SK-N-SH (cell line): ENCODE measurements around the gene DLEC1. TPM values are rescaled to one million over a fixed set of nuclear protein-coding genes. Genes with fewer than 3 reads are reported as not detected.

Experiments used
- CTCF ChIA-PET: fragments of 300-600, 350-600 bp; formaldehyde crosslinking; extraction: SDS; loops from one replicate; lab custom pipeline; 2021; lab: Yijun Ruan, JAX
- POLR2A ChIA-PET: fragments of 350-600 bp; sonication (Branson Sonifier 250); formaldehyde crosslinking; extraction: SDS; loops from one replicate; lab custom pipeline; 2020; ENCODE audit warnings: antibody characterized with exemption, inconsistent platforms; lab: Yijun Ruan, JAX
- DNase-seq: peaks from one replicate; pipeline ENCODE4 v3.0.0; 2012
- H2AFZ ChIP-seq: fragments of 200-600 bp; sonication (generic); 2 replicates; pipeline ENCODE4 v1.8.1; 2016; ENCODE audit warnings: antibody characterized with exemption, mild to moderate bottlenecking, low read depth
- H3F3A ChIP-seq: fragments of 200-600 bp; sonication (generic); replicated peaks from 2 replicates; pipeline ENCODE3; 2016; ENCODE audit warnings: antibody characterized with exemption, mild to moderate bottlenecking; ENCODE audit not compliant: insufficient read depth
- H3K27ac ChIP-seq, 2 experiments: fragments of 200-500 bp in 1 of 2; fragments of 200-600 bp in 1 of 2; sonication (Bioruptor generic) in 1 of 2; sonication (generic), shearing (Covaris generic) in 1 of 2; 2 replicates each; pipeline versions ENCODE4 v1.5.1 to v1.6.1; 2014 to 2016; ENCODE audit warnings: low read depth in 2 of 2, inconsistent platforms in 1 of 2, low read length in 1 of 2, mild to moderate bottlenecking in 1 of 2, mixed read lengths in 1 of 2
- H3K27me3 ChIP-seq: fragments of 200-600 bp; sonication (generic), shearing (Covaris generic); 2 replicates; pipeline ENCODE4 v1.6.1; 2016; ENCODE audit warnings: mixed run types; ENCODE audit not compliant: insufficient read depth
- H3K36me3 ChIP-seq, 2 experiments: fragments of 200-500 bp in 1 of 2; fragments of 200-600 bp in 1 of 2; sonication (Bioruptor generic) in 1 of 2; sonication (generic) in 1 of 2; replicated peaks in 1 of 2; 2 replicates each; pipeline versions ENCODE3 to v1.5.1; 2014 to 2016; ENCODE audit warnings: low read length in 1 of 2, mild to moderate bottlenecking in 1 of 2; ENCODE audit not compliant: insufficient read depth in 2 of 2, control insufficient read depth in 1 of 2
- H3K4me1 ChIP-seq, 2 experiments: fragments of 200-500 bp in 1 of 2; fragments of 200-600 bp in 1 of 2; sonication (Bioruptor generic) in 1 of 2; sonication (generic), shearing (Covaris generic) in 1 of 2; 2 replicates each; pipeline versions ENCODE4 v1.5.1 to v1.6.1; 2014 to 2016; ENCODE audit warnings: low read depth in 1 of 2, low read length in 1 of 2, mixed run types in 1 of 2; ENCODE audit not compliant: insufficient read depth in 2 of 2, control insufficient read depth in 1 of 2
- H3K4me2 ChIP-seq: fragments of 200-600 bp; sonication (generic), shearing (Covaris generic); 2 replicates; pipeline ENCODE4 v1.6.1; 2017; ENCODE audit warnings: mixed run types
- H3K4me3 ChIP-seq, 2 experiments: fragments of 200-500 bp in 1 of 2; fragments of 200-600 bp in 1 of 2; sonication (Bioruptor generic) in 1 of 2; sonication (generic), shearing (Covaris generic) in 1 of 2; 2 replicates each; pipeline versions ENCODE4 v1.5.1 to v1.8.1; 2014 to 2016; ENCODE audit warnings: low read depth in 2 of 2, inconsistent platforms in 1 of 2, low read length in 1 of 2, mild to moderate bottlenecking in 1 of 2, mixed read lengths in 1 of 2, moderate library complexity in 1 of 2
- H3K79me2 ChIP-seq: fragments of 200-600 bp; sonication (generic); 2 replicates; pipeline ENCODE4 v1.8.1; 2017; ENCODE audit warnings: mild to moderate bottlenecking; ENCODE audit not compliant: insufficient read depth
- H3K9ac ChIP-seq: fragments of 200-600 bp; sonication (generic); 2 replicates; pipeline ENCODE4 v1.6.1; 2017; ENCODE audit warnings: mixed run types
- H3K9me2 ChIP-seq: fragments of 200-600 bp; sonication (generic); 2 replicates; pipeline ENCODE4 v1.6.1; 2017; ENCODE audit warnings: mixed run types
- H3K9me3 ChIP-seq: fragments of 200-600 bp; sonication (generic); 2 replicates; pipeline ENCODE4 v1.6.1; 2017; ENCODE audit warnings: mixed run types, mild to moderate bottlenecking, moderate library complexity
- H4K20me1 ChIP-seq: fragments of 200-600 bp; sonication (generic); 2 replicates; pipeline ENCODE4 v1.6.1; 2017; ENCODE audit warnings: mild to moderate bottlenecking, mixed run types; ENCODE audit not compliant: insufficient read depth
- CHD2 ChIP-seq: fragments of 150-350 bp; IDR thresholded peaks from 2 replicates; pipeline ENCODE4 v1.6.1; 2018; ENCODE audit warnings: low read length; ENCODE audit not compliant: partially characterized antibody
- ELF1 ChIP-seq: IDR thresholded peaks from 2 replicates; pipeline ENCODE4 v1.4.0; 2012
- EP300 ChIP-seq, 2 experiments: IDR thresholded peaks; 2 replicates each; pipeline versions ENCODE4 v1.4.0 to v1.6.1; 2012; ENCODE audit warnings: borderline replicate concordance in 1 of 2, low read depth in 1 of 2, low read length in 1 of 2
- EZH2phosphoT487 ChIP-seq: fragments of 200-600 bp; sonication (generic); IDR thresholded peaks from 2 replicates; pipeline ENCODE4 v1.6.1; 2017; ENCODE audit warnings: low read depth, mixed run types, mild to moderate bottlenecking, antibody characterized with exemption, moderate library complexity, borderline replicate concordance
- FOSL2 ChIP-seq: IDR thresholded peaks from 2 replicates; pipeline ENCODE4 v1.4.0; 2012; ENCODE audit warnings: low read depth, mild to moderate bottlenecking, moderate library complexity, borderline replicate concordance
- FOXM1 ChIP-seq: IDR thresholded peaks from 2 replicates; pipeline ENCODE4 v1.4.0; 2012; ENCODE audit warnings: low read depth, mild to moderate bottlenecking
- GABPA ChIP-seq: IDR thresholded peaks from 2 replicates; pipeline ENCODE4 v1.4.0; 2012; ENCODE audit warnings: low read depth, mild to moderate bottlenecking
- GATA2 ChIP-seq: sonication (generic); formaldehyde crosslinking; IDR thresholded peaks from 2 replicates; pipeline ENCODE4 v1.5.0; 2020; ENCODE audit warnings: mild to moderate bottlenecking, missing genetic modification reagents
- NFIC ChIP-seq: IDR thresholded peaks from 2 replicates; pipeline ENCODE4 v1.4.0; 2012; ENCODE audit warnings: borderline replicate concordance
- POLR2AphosphoS5 ChIP-seq: IDR thresholded peaks from 2 replicates; pipeline ENCODE4 v1.6.1; 2012; ENCODE audit warnings: low read depth, low read length
- RAD21 ChIP-seq: IDR thresholded peaks from 2 replicates; pipeline ENCODE4 v1.6.1; 2012; ENCODE audit warnings: mild to moderate bottlenecking, low read length
- RFX5 ChIP-seq: IDR thresholded peaks from 2 replicates; pipeline ENCODE4 v1.6.1; 2012; ENCODE audit warnings: mild to moderate bottlenecking, improper control_type of control experiment, low read length
- RXRA ChIP-seq: IDR thresholded peaks from 2 replicates; pipeline ENCODE4 v1.4.0; 2012; ENCODE audit warnings: low read depth, mild to moderate bottlenecking, borderline replicate concordance
- SIN3A ChIP-seq: IDR thresholded peaks from 2 replicates; pipeline ENCODE4 v1.6.1; 2012; ENCODE audit warnings: low read depth, mild to moderate bottlenecking, low read length, moderate library complexity, borderline replicate concordance
- TAF1 ChIP-seq: IDR thresholded peaks from 2 replicates; pipeline ENCODE4 v1.6.1; 2012; ENCODE audit warnings: low read depth, mild to moderate bottlenecking, low read length, moderate library complexity, borderline replicate concordance
- TCF12 ChIP-seq: IDR thresholded peaks from 2 replicates; pipeline ENCODE4 v1.4.0; 2012
- YY1 ChIP-seq: IDR thresholded peaks from 2 replicates; pipeline ENCODE4 v1.4.0; 2012; ENCODE audit warnings: low read depth, mild to moderate bottlenecking
- WGBS: methylation state at CpG from one replicate; pipeline ENCODE4 v1.1.6; 2017; ENCODE audit warnings: low lambda C conversion rate; 5-methylcytosine and 5-hydroxymethylcytosine counted together
- polyA plus RNA-seq, 3 experiments: library from polyadenylated mRNA; depleted of rRNA; stranded (reverse); fragments of >200 nt; gene quantifications; 2 replicates each; pipeline ENCODE4 v1.2.3, GENCODE V29; 2012
- TF ChIP-seq, protein P1 (sequence below): IDR thresholded peaks from 2 replicates; pipeline ENCODE4 v1.4.0; 2012; ENCODE audit warnings: low read depth, borderline replicate concordance
- TF ChIP-seq, protein P2 (sequence below): fragments of 150-350 bp; IDR thresholded peaks from 2 replicates; pipeline ENCODE4 v1.6.1; 2016; ENCODE audit warnings: mild to moderate bottlenecking, low read depth, low read length
- TF ChIP-seq, protein P3 (sequence below): IDR thresholded peaks from 2 replicates; pipeline ENCODE4 v1.4.0; 2012; ENCODE audit warnings: low read depth
- TF ChIP-seq, protein P4 (sequence below): fragments of 150-350 bp; IDR thresholded peaks from 2 replicates; pipeline ENCODE4 v1.6.1; 2017; ENCODE audit warnings: antibody characterized with exemption, low read length, low read depth, borderline replicate concordance

DLEC1 gene
- polyA plus RNA-seq, 1 of the 3 experiments (the other 2 are of a cell fraction): 0.02 TPM

DNA sequence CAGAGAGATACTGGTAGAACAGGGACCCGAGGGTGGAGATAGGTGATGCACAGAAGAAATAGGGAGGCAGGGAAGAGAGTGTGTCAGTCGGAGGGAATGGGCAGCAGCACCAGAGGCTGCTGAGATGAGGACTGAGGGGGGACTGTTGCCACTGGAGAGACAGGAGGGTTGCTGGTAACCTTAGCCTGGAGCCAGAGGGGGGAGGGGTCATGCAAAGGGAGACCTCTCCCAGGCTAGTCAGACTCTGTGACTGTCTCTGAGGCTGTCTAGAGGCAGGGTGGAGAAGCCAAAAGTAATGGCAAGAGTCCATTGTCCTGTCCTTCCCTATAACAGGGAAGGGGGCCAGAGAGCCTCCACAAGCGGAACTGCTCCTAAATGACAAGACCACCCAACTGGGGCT, 2.1 kb upstream of the DLEC1 start:
- Histone ChIP-seq H3K27ac (no peak overlapping the region), H3K4me2 (no peak overlapping the region), H3F3A (no peaks in the 10 kb centered on the region), H3K27me3 (no peaks in the 10 kb centered on the region), H3K79me2 (no peaks in the 10 kb centered on the region), H4K20me1 (no peaks in the 10 kb centered on the region), H3K9me2 (no peaks in the 10 kb centered on the region), H3K9me3 (no peaks in the 10 kb centered on the region), H3K4me3 (no peak overlapping the region), H3K4me1 (no peaks in the 10 kb centered on the region), H2AFZ (no peak overlapping the region), H3K36me3 (no peaks in the 10 kb centered on the region), H3K9ac (no peak overlapping the region)
- CTCF ChIA-PET: no interaction called here
- POLR2A ChIA-PET: no interaction called here
- WGBS: 55% methylated on average over 2 of the region's 3 CpGs
- no peak for DNase-seq
- TF ChIP-seq EP300 (IDR thresholded peaks at IDR 0.05; ENCODE audit: borderline replicate concordance in 1 of 2, low read depth in 1 of 2, low read length in 1 of 2) (no peak), SIN3A (no peak), YY1 (no peak), CHD2 (no peak), TAF1 (no peak), RAD21 (no peak), ELF1 (no peak), RXRA (no peak), NFIC (no peak), GABPA (no peak), EZH2phosphoT487 (no peak), POLR2AphosphoS5 (no peak), RFX5 (no peak)
- TF ChIP-seq, protein P1, sequence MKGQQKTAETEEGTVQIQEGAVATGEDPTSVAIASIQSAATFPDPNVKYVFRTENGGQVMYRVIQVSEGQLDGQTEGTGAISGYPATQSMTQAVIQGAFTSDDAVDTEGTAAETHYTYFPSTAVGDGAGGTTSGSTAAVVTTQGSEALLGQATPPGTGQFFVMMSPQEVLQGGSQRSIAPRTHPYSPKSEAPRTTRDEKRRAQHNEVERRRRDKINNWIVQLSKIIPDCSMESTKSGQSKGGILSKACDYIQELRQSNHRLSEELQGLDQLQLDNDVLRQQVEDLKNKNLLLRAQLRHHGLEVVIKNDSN: no peak
- TF ChIP-seq, protein P2, sequence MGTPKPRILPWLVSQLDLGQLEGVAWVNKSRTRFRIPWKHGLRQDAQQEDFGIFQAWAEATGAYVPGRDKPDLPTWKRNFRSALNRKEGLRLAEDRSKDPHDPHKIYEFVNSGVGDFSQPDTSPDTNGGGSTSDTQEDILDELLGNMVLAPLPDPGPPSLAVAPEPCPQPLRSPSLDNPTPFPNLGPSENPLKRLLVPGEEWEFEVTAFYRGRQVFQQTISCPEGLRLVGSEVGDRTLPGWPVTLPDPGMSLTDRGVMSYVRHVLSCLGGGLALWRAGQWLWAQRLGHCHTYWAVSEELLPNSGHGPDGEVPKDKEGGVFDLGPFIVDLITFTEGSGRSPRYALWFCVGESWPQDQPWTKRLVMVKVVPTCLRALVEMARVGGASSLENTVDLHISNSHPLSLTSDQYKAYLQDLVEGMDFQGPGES: no peak
- TF ChIP-seq, protein P3, sequence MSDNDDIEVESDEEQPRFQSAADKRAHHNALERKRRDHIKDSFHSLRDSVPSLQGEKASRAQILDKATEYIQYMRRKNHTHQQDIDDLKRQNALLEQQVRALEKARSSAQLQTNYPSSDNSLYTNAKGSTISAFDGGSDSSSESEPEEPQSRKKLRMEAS: no peak

DNA sequence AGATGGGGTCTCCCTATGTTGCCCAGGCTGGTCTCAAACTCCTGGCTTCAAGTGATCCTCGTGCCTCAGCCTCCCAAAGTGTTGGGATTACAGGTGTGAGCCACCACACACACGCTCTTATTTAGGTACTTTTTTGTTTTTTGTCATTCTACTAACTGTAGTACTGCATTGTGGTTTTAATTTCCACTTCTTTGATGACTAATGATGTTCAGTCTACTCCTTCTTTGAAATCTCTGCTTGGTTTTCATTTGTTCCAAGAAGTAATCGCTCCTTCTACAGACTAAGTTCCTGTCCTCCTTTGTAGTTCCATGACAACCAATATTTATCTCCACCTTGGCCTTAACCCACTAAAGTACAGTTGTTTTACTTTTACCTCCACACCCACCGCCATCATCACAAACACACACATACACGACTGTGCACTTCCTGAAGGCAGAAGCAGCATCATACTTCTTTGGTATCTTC, 529 bp upstream of the DLEC1 start:
- POLR2A ChIA-PET: no interaction called here
- WGBS: 72% methylated on average over 5 of the region's 5 CpGs
- no peak overlapping the region for H3K4me2 ChIP-seq

More for the DNA sequence above, 529 bp upstream of the DLEC1 start:
- Histone ChIP-seq H3K9ac (no peak overlapping the region), H3K4me1 (no peaks in the 10 kb centered on the region), H3K4me3 (no peak overlapping the region), H3K9me3 (no peaks in the 10 kb centered on the region), H3K36me3 (no peaks in the 10 kb centered on the region), H3K79me2 (no peaks in the 10 kb centered on the region), H3F3A (no peaks in the 10 kb centered on the region), H3K27ac (no peak overlapping the region), H2AFZ (no peak overlapping the region), H4K20me1 (no peaks in the 10 kb centered on the region), H3K27me3 (no peaks in the 10 kb centered on the region), H3K9me2 (no peaks in the 10 kb centered on the region)
- CTCF ChIA-PET: no interaction called here
- DNase-seq: no peak
- TF ChIP-seq EP300 (IDR thresholded peaks at IDR 0.05; ENCODE audit: borderline replicate concordance in 1 of 2, low read depth in 1 of 2, low read length in 1 of 2) (no peak), SIN3A (no peak), ELF1 (no peak), POLR2AphosphoS5 (no peak), CHD2 (no peak), GATA2 (CRISPR knock-in tag) (no peak), YY1 (no peak), EZH2phosphoT487 (no peak), RXRA (no peak), NFIC (no peak), TCF12 (no peak), FOXM1 (no peak), FOSL2 (no peak), RFX5 (no peak)
- TF ChIP-seq, protein P4, sequence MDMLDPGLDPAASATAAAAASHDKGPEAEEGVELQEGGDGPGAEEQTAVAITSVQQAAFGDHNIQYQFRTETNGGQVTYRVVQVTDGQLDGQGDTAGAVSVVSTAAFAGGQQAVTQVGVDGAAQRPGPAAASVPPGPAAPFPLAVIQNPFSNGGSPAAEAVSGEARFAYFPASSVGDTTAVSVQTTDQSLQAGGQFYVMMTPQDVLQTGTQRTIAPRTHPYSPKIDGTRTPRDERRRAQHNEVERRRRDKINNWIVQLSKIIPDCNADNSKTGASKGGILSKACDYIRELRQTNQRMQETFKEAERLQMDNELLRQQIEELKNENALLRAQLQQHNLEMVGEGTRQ: no peak
- TF ChIP-seq, protein P2: no peak
